T-helper 22 cell (primary cell): ENCODE results near the gene OBSCN.

Source experiments
- DNase-seq: peaks from one replicate; pipeline ENCODE4 v3.0.0-alpha.2; 2020; ENCODE audit warnings: low read depth

The OBSCN gene

GRCh38 chr1:228170666-228171065 lies 37.2 kb upstream of the OBSCN start:
- no peak for DNase-seq

- DNase-seq: no peak
Measured at GRCh38 chr1:228171221-228171891, 36.5 kb upstream of the OBSCN start.

- no peak for DNase-seq
Measured at GRCh38 chr1:228172591-228173527, 35.0 kb upstream of the OBSCN start.

GRCh38 chr1:228173528-228174481 lies 34.0 kb upstream of the OBSCN start:
- DNase-seq: peak; percentile 23

GRCh38 chr1:228174482-228175315 lies 33.1 kb upstream of the OBSCN start:
- DNase-seq: peak; percentile 26

- DNase-seq: no peak
Measured at GRCh38 chr1:228175316-228176023, 32.4 kb upstream of the OBSCN start.

GRCh38 chr1:228176024-228176395 lies 31.8 kb upstream of the OBSCN start:
- no peak for DNase-seq

GRCh38 chr1:228176461-228177182 lies 31.2 kb upstream of the OBSCN start:
- DNase-seq: no peak

- no peak for DNase-seq
Measured at GRCh38 chr1:228177183-228177475, 30.7 kb upstream of the OBSCN start.

GRCh38 chr1:228177721-228178710 lies 29.8 kb upstream of the OBSCN start:
- no peak for DNase-seq

- DNase-seq: no peak
Measured at GRCh38 chr1:228178737-228179684, 28.8 kb upstream of the OBSCN start.

- no peak for DNase-seq
Measured at GRCh38 chr1:228180271-228180958, 27.4 kb upstream of the OBSCN start.

GRCh38 chr1:228180959-228181644 lies 26.7 kb upstream of the OBSCN start:
- DNase-seq: no peak

GRCh38 chr1:228181645-228182034 lies 26.2 kb upstream of the OBSCN start:
- no peak for DNase-seq

- DNase-seq: no peak
Measured at GRCh38 chr1:228182296-228183030, 25.4 kb upstream of the OBSCN start.

- no peak for DNase-seq
Measured at GRCh38 chr1:228184152-228184551, 23.7 kb upstream of the OBSCN start.
